ENCODE data around the gene LRMDA. TPM values are rescaled to one million over a fixed set of nuclear protein-coding genes. Genes with fewer than 3 reads are reported as not detected.

LRMDA gene
- total and polyA plus RNA-seq, 7 donors: 2.8 to 22.2 (median 9.0) TPM

DNA sequence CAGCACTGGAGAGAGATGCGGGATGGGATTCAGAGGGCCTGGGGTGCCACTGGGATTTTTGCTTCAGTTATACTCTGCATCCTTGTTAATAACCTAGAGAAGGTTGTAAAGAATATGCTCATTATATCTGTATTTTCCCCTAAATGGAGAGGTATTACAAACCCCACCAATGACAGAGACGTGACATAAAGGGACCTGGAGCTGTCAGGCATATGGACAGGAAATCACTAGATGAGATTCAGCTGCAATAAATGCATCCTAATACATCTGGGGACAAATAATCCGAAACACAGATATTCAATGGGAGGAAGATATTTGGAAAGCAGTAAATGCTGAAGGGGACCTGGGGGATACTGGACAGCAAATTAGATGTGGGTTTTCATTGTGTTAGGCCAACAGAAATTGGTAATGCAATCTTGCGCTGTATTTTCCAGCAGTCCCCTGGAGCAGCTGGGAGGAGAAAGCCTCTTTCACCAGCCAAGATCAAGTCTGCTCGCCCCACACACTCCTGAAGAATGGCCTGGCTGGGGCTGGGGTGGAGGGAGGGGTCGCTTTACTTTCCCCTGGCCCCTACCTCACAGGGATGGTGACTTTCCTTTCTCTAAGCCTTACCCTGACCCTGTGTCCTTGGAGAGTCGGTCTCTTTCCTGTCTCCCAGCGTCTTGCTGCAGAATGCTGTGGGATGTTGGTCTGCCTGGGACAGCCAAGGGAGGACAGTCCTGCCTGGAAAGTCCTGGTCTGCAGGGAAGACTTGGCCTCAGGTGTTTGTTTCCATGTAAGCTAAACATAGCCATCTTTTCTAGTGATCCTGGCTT, 653.8 kb downstream of the LRMDA start:
- WGBS, 2 donors: 91 to 94% methylated on average over 8 of the region's 8 CpGs
- no peak overlapping the region for H3K4me3 ChIP-seq
- no peaks in the 10 kb centered on the region for H3K9me3 ChIP-seq
- H3K4me1 ChIP-seq: peaks cover 0 to 32% (median 27%) of the 10 kb centered on the region in 4 donors
- intact Hi-C loops (cut with DNase I): loop anchor here (10.0 kb wide), 2 partner anchors 420 to 920 kb away; no protein-coding TSS in a partner anchor
- TF ChIP-seq, protein P1, sequence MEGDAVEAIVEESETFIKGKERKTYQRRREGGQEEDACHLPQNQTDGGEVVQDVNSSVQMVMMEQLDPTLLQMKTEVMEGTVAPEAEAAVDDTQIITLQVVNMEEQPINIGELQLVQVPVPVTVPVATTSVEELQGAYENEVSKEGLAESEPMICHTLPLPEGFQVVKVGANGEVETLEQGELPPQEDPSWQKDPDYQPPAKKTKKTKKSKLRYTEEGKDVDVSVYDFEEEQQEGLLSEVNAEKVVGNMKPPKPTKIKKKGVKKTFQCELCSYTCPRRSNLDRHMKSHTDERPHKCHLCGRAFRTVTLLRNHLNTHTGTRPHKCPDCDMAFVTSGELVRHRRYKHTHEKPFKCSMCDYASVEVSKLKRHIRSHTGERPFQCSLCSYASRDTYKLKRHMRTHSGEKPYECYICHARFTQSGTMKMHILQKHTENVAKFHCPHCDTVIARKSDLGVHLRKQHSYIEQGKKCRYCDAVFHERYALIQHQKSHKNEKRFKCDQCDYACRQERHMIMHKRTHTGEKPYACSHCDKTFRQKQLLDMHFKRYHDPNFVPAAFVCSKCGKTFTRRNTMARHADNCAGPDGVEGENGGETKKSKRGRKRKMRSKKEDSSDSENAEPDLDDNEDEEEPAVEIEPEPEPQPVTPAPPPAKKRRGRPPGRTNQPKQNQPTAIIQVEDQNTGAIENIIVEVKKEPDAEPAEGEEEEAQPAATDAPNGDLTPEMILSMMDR (IDR thresholded peaks at IDR 0.05): no peak
- no peak for TF ChIP-seq POLR2AphosphoS5 (IDR thresholded peaks at IDR 0.05)
- TF ChIP-seq POLR2A (IDR thresholded peaks at IDR 0.05): no peak
- TF ChIP-seq EP300 (IDR thresholded peaks at IDR 0.05): no peak
- no peak for DNase-seq
- H3K27ac ChIP-seq: peak overlapping the region in 3 of 4 donors; percentile 73 to 78 (median 74)
- no peaks in the 10 kb centered on the region for H3K36me3 ChIP-seq
- H3K27me3 ChIP-seq: no peaks in the 10 kb centered on the region

DNA sequence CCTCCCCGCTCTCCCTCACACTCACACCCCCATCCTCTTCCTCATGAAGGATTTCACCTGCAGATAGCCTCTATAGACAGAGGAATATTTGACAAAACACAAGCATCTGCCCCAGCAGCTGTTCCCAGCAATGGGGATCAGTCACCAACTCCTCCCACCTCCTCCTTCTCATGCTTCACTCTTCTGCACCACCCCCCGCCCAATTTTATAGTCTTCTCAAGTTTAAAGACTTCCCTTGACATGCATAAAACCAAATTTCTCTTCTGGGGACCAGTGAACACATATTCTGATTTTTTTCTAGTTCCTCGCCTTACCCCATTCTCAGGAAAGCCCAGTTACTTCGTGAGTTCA, 654.4 kb downstream of the LRMDA start:
- no peak for DNase-seq
- Histone ChIP-seq H3K27ac (peak overlapping the region; percentile 60 to 78 (median 74)), H3K36me3 (no peaks in the 10 kb centered on the region), H3K27me3 (no peaks in the 10 kb centered on the region), H3K4me3 (no peak overlapping the region), H3K9me3 (no peaks in the 10 kb centered on the region), H3K4me1 (peaks cover 0 to 32% (median 25%) of the 10 kb centered on the region in 4 donors)
- no peak for TF ChIP-seq POLR2A (IDR thresholded peaks at IDR 0.05)
- WGBS, 2 donors: 84 to 89% methylated on average over 4 of the region's 4 CpGs
- intact Hi-C loops (cut with DNase I): loop anchor here (2.0 to 10.0 kb wide), 4 partner anchors 167 to 919 kb away; partner anchors contain the start of gene ZNF503

- WGBS, 2 donors: 45 to 67% methylated on average over 6 of the region's 6 CpGs
- no peaks in the 10 kb centered on the region for H3K36me3 ChIP-seq
- TF ChIP-seq EP300 (IDR thresholded peaks at IDR 0.05): peak in 2 of 4 donors; percentile 25 to 46
- no peak for TF ChIP-seq POLR2A (IDR thresholded peaks at IDR 0.05)
- TF ChIP-seq, protein P1 (IDR thresholded peaks at IDR 0.05): no peak
- peak; percentile 76 to 91 (median 88) for TF ChIP-seq POLR2AphosphoS5 (IDR thresholded peaks at IDR 0.05)
- peak overlapping the region; percentile 60 to 78 (median 74) for H3K27ac ChIP-seq
- no peaks in the 10 kb centered on the region for H3K27me3 ChIP-seq
- no peaks in the 10 kb centered on the region for H3K9me3 ChIP-seq
- DNase-seq: no peak
- H3K4me3 ChIP-seq: no peak overlapping the region
- intact Hi-C loops (cut with DNase I): loop anchor here (2.0 to 10.0 kb wide), 4 partner anchors 167 to 919 kb away; partner anchors contain the start of gene ZNF503
- H3K4me1 ChIP-seq: peaks cover 0 to 32% (median 24%) of the 10 kb centered on the region in 4 donors
These were observed 654.8 kb downstream of the LRMDA start for GRCh38 chr10:76086170-76086760.

GRCh38 chr10:76086761-76087639, 655.6 kb downstream of the LRMDA start:
- Histone ChIP-seq H3K27me3 (no peaks in the 10 kb centered on the region), H3K4me3 (no peak overlapping the region), H3K36me3 (no peaks in the 10 kb centered on the region), H3K9me3 (no peaks in the 10 kb centered on the region), H3K27ac (peak overlapping the region; percentile 60 to 78 (median 74)), H3K4me1 (peaks cover 0 to 32% (median 24%) of the 10 kb centered on the region in 4 donors)
- 10 to 24% methylated on average over 9 of the region's 9 CpGs for WGBS, 2 donors
- peak; percentile 89 for DNase-seq
- TF ChIP-seq, protein P1 (IDR thresholded peaks at IDR 0.05): peak; percentile 64 to 89 (median 78)
- TF ChIP-seq EP300 (IDR thresholded peaks at IDR 0.05) (peak in 3 of 4 donors; percentile 48 to 75 (median 58)), POLR2A (IDR thresholded peaks at IDR 0.05) (no peak), POLR2AphosphoS5 (IDR thresholded peaks at IDR 0.05) (peak; percentile 81 to 96 (median 92))
- intact Hi-C loops (cut with DNase I): loop anchor here (2.0 to 10.0 kb wide), 4 partner anchors 166 to 918 kb away; partner anchors contain the start of gene ZNF503

Data from sigmoid colon (tissue), 7 donors.